Skin epidermis (tissue), 12 donors: ENCODE results near the gene RALBP1.

ENCODE experiments used
- H3K27ac ChIP-seq, 21 experiments: fragments of 200-600 bp; sonication (generic) in 11 of 21; one replicate each; pipeline ENCODE4 v1.5.0; 2020; ENCODE audit warnings: mild to moderate bottlenecking in 3 of 21, inconsistent platforms in 2 of 21, moderate library complexity in 2 of 21
- H3K4me3 ChIP-seq, 7 experiments: fragments of 200-600 bp; sonication (generic) in 2 of 7; one replicate each; pipeline ENCODE4 v1.5.0; 2020; ENCODE audit warnings: inconsistent platforms in 2 of 7, mild to moderate bottlenecking in 2 of 7, moderate library complexity in 1 of 7

The RALBP1 gene

GRCh38 chr18:9495916-9496705 lies 20.8 kb downstream of the RALBP1 start:
- H3K4me3 ChIP-seq, result no peak overlapping the region
- H3K27ac ChIP-seq, result no peak overlapping the region

- Histone ChIP-seq H3K27ac (no peak overlapping the region), H3K4me3 (no peak overlapping the region)
These were observed 30.9 kb downstream of the RALBP1 start for GRCh38 chr18:9506046-9506792.

GRCh38 chr18:9507565-9508088 lies 32.3 kb downstream of the RALBP1 start:
- H3K27ac ChIP-seq, result no peak overlapping the region
- H3K4me3 ChIP-seq, result no peak overlapping the region

DNA sequence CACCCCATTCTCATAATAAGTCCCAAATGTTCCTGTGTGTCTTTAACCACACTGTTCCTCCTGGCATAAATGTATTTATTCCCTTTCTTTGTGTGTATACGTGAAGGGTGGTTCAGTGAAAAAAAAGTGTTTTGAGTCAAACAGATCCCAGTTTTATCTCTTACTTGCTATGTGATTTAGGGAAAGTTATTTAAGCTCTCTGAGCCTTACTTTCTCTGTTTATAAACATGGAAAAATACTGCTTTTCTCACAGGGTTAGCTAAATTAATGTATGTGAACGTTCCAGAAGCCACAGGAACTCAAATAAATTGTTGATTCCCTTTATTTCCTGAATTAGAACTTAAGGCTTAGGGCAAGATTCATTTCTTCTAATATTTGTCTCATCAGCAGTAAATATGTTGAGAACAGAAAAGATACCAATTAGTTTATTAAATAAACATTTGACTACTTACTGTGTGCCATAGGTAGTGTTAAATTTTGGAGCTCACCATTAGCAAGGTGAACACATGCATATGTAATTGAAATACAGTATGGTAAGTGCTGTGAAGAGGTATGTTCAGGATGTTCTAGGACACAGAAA lies 33.2 kb downstream of the RALBP1 start:
- Histone ChIP-seq H3K4me3 (no peak overlapping the region), H3K27ac (no peak overlapping the region)

DNA sequence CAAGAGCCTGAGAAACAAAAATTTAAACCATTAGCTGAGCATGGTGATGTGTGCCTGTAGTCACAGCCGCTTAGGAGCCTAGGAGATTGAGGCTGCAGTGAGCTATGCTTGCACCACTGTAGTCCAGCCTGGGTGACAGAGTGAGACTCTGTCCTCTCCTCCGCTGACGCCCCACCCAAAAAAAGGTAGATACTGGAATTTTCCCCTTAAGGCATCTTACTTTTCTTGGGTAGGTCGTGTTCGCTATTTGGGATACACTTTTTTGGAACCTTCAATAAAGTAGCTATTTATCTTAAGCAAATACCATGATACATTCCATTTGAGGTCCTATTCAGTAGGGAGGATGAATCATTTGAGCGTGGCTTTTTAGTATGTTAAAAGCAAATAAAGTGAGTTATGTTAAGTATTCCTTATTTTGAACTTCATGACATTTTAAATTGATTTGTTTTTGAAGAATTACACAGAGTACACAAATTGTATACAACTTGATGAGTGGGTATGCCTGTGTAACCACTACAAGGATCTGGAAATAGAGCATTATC lies 38.7 kb downstream of the RALBP1 start:
- no peak overlapping the region for H3K4me3 ChIP-seq
- no peak overlapping the region for H3K27ac ChIP-seq

DNA sequence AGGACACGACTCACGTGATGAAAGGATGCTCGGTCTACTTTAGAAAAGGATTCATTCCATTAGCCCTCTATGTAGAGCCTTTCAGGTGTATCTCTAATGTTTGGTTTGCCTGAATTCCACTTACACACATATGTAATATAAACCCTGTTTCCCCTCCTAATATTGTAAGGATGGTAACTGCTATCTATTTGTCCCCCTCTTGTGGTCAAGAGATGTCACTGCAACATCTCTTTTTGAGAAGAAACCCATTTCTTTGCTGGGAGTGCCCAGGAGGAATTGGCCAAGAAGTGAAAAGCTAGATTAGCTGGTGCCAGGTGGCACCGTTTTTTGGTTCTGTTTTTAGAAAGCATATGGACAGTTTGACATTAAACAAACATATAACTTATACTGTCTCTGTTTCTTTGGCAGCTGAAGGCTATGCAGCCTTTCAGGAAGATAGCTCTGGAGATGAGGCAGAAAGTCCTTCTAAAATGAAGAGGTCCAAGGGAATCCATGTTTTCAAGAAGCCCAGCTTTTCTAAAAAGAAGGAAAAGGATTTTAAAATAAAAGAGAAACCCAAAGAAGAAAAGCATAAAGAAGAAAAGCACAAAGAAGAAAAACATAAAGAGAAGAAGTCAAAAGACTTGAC lies 41.2 kb downstream of the RALBP1 start:
- Histone ChIP-seq H3K27ac (peak overlapping the region in 3 of 21 experiments; percentile 34 to 67 (median 46)), H3K4me3 (no peak overlapping the region)

GRCh38 chr18:9517869-9518268 lies 42.6 kb downstream of the RALBP1 start:
- H3K4me3 ChIP-seq, result no peak overlapping the region
- H3K27ac ChIP-seq, result peak overlapping the region in 3 of 21 experiments; percentile 20 to 67 (median 34)

- no peak overlapping the region for H3K4me3 ChIP-seq
- H3K27ac ChIP-seq, result peak overlapping the region in 1 of 21 experiments; percentile 69
These were observed 44.1 kb downstream of the RALBP1 start for GRCh38 chr18:9519399-9519798.

- Histone ChIP-seq H3K27ac (peak overlapping the region in 1 of 21 experiments; percentile 69), H3K4me3 (no peak overlapping the region)
These were observed 45.4 kb downstream of the RALBP1 start for GRCh38 chr18:9520666-9521065.

DNA sequence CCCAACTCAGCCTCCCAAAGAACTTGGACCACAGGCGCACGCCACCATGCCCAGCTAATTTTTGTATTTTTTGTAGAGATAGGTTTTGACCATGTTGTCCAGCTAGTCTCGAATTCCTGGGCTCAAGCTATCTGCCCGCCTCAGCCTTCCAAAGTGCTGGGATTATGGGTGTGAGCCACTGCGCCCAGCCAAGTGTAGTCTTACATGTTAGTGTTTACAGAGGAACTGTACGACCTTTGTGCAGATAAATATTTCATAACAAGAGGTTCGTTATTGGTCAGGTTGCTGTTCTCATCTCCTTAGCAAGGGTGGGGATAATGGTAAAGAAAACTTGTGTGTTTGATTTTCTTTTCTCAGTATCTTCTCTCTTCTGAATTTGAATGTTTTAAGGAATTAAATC lies 46.5 kb downstream of the RALBP1 start:
- Histone ChIP-seq H3K27ac (peak overlapping the region in 1 of 21 experiments; percentile 69), H3K4me3 (no peak overlapping the region)

DNA sequence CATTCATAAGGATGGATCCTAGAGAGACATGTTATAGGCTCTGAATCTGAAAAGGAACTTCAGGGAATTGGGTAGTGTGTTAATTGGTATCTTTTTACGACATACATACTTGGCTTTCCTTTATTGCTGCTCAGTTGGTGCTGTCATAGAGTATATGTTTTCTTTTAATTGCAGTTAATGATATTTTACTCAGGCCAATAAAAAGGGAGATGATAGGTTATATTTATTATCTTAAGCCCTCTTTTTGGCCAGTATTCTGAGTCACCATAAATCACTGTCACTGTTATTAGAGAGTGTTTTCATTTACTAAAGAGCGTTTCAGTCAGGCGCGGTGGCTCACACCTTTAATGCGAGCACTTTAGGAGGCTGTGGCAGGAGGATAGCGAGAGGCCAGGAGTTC lies 47.6 kb downstream of the RALBP1 start:
- Histone ChIP-seq H3K27ac (no peak overlapping the region), H3K4me3 (no peak overlapping the region)

DNA sequence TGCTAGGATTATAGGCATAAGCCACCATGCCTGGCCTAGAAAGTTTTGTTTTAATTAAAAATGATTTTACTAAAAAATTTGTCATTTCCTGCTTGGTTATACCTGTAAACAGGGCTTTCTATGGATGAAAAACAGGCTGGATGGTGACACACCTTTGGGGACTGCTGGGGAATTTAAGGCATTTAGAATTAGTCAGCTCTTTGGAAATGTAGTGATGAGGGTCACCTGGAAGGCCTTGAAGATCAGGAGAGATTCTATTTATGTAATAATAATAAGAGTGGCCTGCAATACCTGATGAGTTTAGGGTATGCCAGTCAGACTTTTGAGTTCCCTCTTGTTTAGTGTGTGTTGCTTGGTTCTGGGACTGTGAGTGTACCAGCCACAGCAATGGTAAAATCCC lies 51.1 kb downstream of the RALBP1 start:
- Histone ChIP-seq H3K27ac (no peak overlapping the region), H3K4me3 (no peak overlapping the region)

DNA sequence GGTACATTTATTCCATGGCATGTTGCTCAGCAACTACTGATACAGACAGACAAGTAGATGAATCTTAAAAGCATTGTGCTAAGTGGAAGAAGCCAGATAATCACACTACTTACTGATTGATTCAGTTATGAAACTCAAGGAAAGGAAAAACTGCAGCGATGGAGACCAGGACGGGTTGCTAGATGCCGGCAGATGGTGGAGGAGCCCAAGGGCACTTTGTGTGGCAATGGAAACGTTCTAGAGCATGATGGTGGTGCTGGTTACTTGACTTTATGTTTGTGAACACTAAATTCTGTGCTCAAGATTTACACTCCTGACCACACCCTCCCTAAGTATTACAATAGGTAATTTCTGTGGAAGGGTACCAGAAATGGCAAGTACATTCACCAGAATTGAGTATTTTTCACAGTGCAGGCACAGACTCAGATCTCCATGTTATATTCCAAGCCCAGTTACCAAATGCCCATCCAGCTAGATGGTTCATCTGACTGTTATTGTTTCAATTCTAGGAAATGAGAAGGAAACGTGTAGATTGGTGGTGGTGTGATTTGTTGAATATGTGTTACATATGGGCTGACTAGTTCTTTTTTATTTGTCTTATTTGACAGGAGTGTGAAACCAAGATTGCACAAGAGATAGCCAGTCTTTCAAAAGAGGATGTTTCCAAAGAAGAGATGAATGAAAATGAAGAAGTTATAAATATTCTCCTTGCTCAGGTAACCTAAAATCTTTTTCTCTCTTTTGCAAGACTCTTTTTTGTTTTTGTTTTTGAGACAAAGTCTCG lies 55.1 kb downstream of the RALBP1 start:
- H3K27ac ChIP-seq, result peak overlapping the region in 1 of 21 experiments; percentile 2
- no peak overlapping the region for H3K4me3 ChIP-seq

GRCh38 chr18:9531791-9532410 lies 56.6 kb downstream of the RALBP1 start:
- Histone ChIP-seq H3K27ac (no peak overlapping the region), H3K4me3 (no peak overlapping the region)

- Histone ChIP-seq H3K27ac (no peak overlapping the region), H3K4me3 (no peak overlapping the region)
These were observed 59.5 kb downstream of the RALBP1 start for GRCh38 chr18:9534844-9535243.

DNA sequence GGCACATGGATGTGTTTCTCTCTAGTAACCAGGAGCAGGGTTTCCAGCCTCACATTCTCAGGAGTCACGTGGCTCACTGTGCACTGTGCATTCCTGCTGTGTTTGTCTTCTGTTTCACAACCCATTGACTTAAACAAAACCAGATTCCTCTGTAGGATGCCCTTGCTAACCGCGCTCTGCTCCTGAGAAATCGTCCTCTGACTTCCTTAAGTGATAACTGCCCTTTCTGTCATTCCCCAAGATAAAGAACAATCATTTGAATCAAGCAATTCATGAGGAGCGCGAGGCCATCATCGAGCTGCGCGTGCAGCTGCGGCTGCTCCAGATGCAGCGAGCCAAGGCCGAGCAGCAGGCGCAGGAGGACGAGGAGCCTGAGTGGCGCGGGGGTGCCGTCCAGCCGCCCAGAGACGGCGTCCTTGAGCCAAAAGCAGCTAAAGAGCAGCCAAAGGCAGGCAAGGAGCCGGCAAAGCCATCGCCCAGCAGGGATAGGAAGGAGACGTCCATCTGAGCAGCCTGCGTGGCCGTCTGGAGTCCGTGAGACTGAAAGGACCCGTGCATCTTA lies 60.2 kb downstream of the RALBP1 start:
- peak overlapping the region in 1 of 7 experiments; percentile 4 for H3K4me3 ChIP-seq
- H3K27ac ChIP-seq, result peak overlapping the region in 13 of 21 experiments; percentile 6 to 75 (median 42)

DNA sequence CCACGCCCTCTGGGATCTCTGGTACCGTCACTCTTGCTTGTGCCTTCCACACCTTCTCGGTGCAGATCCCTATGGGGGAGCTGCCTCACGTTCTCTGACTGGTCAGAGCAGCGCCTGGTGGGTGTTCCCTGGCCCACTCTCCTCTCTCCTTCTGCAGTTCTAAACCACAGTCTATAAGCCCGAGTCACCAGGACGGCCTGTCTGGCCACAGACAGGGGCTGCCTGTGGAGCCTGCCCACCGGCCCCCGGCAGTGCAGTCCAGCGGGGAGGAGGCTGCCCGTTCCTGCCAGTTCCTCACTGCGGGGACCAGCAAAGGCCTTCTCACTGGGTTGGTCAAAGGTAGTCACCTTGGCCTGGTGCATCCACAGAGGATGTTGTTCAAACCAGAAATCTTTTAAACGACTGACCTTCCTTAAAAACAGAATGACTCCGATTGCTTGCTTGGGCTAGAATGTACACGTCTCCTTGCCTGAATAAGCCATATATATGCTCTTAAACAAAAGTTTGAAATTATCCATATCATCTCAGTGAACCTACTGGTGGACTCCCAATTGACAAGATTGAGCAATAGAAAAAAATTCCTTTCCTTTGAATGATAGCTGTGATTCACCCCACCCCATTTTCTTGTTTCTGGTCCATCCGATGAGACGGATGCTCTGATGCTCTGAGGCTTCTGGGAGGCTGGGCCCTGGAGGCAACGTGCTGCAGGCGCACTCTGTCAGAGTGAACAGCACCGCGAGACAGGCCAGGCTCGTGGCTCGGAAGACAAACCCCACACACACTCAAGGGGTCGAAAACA lies 61.2 kb downstream of the RALBP1 start:
- Histone ChIP-seq H3K27ac (peak overlapping the region in 6 of 21 experiments; percentile 6 to 75 (median 56)), H3K4me3 (no peak overlapping the region)
